GM21515 (cell line): ENCODE results near the gene MICB.

Experiments
- ATAC-seq: cut with Tn5 transposase; IDR thresholded peaks from one replicate; pipeline ENCODE4 v1.9.1; 2021; ENCODE audit not compliant: unreplicated experiment

MICB gene

GRCh38 chr6:31559606-31559957 lies 61.6 kb downstream of the MICB start:
- ATAC-seq: no peak

DNA sequence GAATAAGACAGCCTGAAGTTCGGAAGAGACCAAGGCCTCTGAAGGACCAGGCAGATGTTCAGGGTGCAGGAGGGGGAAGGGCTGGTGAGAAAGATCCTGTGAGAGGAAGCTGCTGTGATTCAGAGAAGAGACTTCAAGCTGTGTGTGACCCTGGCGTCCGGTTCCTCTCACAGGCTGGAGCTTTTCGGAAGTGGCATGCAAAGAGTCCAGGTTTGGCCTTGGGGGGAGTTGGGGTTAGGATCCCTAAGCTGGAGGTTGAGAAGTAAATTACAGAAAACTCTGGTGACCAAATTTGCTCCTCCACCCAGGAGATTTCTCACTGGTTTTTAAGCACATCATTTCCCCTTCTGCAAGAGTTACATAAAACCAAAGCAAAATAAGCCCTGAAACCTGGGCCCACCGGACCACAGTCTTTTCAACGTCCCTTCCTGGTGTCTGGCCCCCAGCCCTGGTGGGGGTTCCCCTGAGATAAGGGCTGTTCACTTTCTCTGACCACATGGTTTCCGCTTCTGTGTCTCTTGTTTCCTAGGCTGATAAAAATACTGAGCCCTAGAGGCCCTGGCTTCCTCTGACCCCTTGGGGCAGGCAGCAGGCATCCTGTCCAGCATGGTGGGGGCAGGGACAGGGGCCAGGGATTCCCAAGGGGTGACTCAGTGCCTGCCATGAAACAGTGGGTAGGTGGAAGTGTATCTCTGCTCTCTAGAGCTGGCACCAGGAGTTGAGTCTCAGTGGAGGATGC lies 62.2 kb downstream of the MICB start:
- peak; percentile 63 for ATAC-seq

GRCh38 chr6:31560697-31561058 lies 62.7 kb downstream of the MICB start:
- ATAC-seq: no peak
